Endothelial cell of umbilical vein (primary cell): ENCODE results near the gene SLC25A43. TPM values are rescaled to one million over a fixed set of nuclear protein-coding genes. Genes with fewer than 3 reads are reported as not detected.

Experiments used
- BruUV-seq: library from RNA; stranded (reverse); fragments of 400-500 nt; replicated peaks from 2 replicates; lab custom pipeline; 2021; lab: Mats Ljungman, UMichigan
- CTCF ChIA-PET: fragments of 300-600, 350-600 bp; sonication (Branson Sonifier 250); formaldehyde crosslinking; loops from one replicate; lab custom pipeline; 2021; ENCODE audit warnings: antibody characterized with exemption, inconsistent platforms; lab: Charles Lee
- POLR2A ChIA-PET: fragments of 300-600, 350-600 bp; sonication (Branson Sonifier 250); formaldehyde crosslinking; loops from one replicate; lab custom pipeline; 2021; ENCODE audit warnings: antibody characterized with exemption, inconsistent platforms; lab: Charles Lee
- DNase-seq: peaks from one replicate; pipeline ENCODE4 v3.0.0-alpha.2; 2011; ENCODE audit warnings: low read depth, low spot score
- FAIRE-seq: peaks from 2 replicates; lab custom pipeline; 2011; peaks lifted over from hg19 to GRCh38; lab: Jason Lieb, UNC
- H2AFZ ChIP-seq: 2 replicates; pipeline ENCODE4 v1.6.0; 2012; ENCODE audit warnings: low read depth, low read length, control low read depth, inconsistent platforms
- H3K27ac ChIP-seq: 2 replicates; pipeline ENCODE4 v1.5.1; 2011; ENCODE audit warnings: low read depth, mild to moderate bottlenecking, control low read depth, low read length, moderate library complexity; ENCODE audit not compliant: insufficient read depth
- H3K27me3 ChIP-seq, 2 experiments: 2 replicates each; pipeline versions ENCODE4 v1.6.0 to v1.6.1; 2011; ENCODE audit warnings: low read length in 2 of 2, mixed read lengths in 1 of 2; ENCODE audit not compliant: control insufficient read depth in 2 of 2, insufficient read depth in 2 of 2
- H3K36me3 ChIP-seq, 2 experiments: 2 replicates in 1 of 2; 3 replicates in 1 of 2; pipeline ENCODE4 v1.5.1; 2011; ENCODE audit warnings: low read length in 2 of 2, mild to moderate bottlenecking in 1 of 2, moderate library complexity in 1 of 2; ENCODE audit not compliant: control insufficient read depth in 2 of 2, insufficient read depth in 2 of 2; ENCODE audit errors: extremely low read depth in 1 of 2
- H3K4me1 ChIP-seq: 3 replicates; pipeline ENCODE4 v1.5.1; 2011; ENCODE audit warnings: mild to moderate bottlenecking, low read length; ENCODE audit not compliant: control insufficient read depth, insufficient read depth; ENCODE audit errors: extremely low read depth
- H3K4me2 ChIP-seq: 2 replicates; pipeline ENCODE4 v1.6.1; 2011; ENCODE audit warnings: low read length, control low read depth, mixed read lengths; ENCODE audit not compliant: insufficient read depth
- H3K4me3 ChIP-seq, 3 experiments: fragments of 200-600 bp in 1 of 3; sonication (generic), shearing (Covaris generic) in 1 of 3; replicated peaks in 1 of 3; 2 replicates each; pipeline ENCODE4 v1.5.1; 2011 to 2016; ENCODE audit warnings: control low read depth in 3 of 3, low read length in 3 of 3, mild to moderate bottlenecking in 2 of 3, inconsistent platforms in 1 of 3, low read depth in 1 of 3, moderate library complexity in 1 of 3; ENCODE audit not compliant: insufficient read depth in 1 of 3
- H3K79me2 ChIP-seq: 2 replicates; pipeline ENCODE4 v1.6.0; 2012; ENCODE audit warnings: low read length, inconsistent platforms; ENCODE audit not compliant: control insufficient read depth, insufficient read depth
- H3K9ac ChIP-seq: replicated peaks from 2 replicates; pipeline ENCODE3; 2011; ENCODE audit warnings: low read length, control low read depth; ENCODE audit not compliant: insufficient read depth; ENCODE audit errors: extremely low read depth
- H3K9me1 ChIP-seq: replicated peaks from 3 replicates; pipeline ENCODE4 v1.6.0; 2011; ENCODE audit warnings: mild to moderate bottlenecking, low read length; ENCODE audit not compliant: control insufficient read depth, insufficient read depth; ENCODE audit errors: extremely low read depth
- H3K9me3 ChIP-seq: replicated peaks from 2 replicates; pipeline ENCODE4 v1.5.1; 2012; ENCODE audit warnings: low read length, inconsistent platforms; ENCODE audit not compliant: control insufficient read depth, insufficient read depth
- H4K20me1 ChIP-seq: replicated peaks from 2 replicates; pipeline ENCODE3; 2011; ENCODE audit warnings: mild to moderate bottlenecking, low read length; ENCODE audit not compliant: control insufficient read depth, insufficient read depth; ENCODE audit errors: extremely low read depth
- CTCF ChIP-seq, 2 donors: IDR thresholded peaks; 1 replicate in 1 of 2; 2 replicates in 1 of 2; pipeline ENCODE4 v1.5.1; 2011; ENCODE audit warnings: low read length in 2 of 2, mild to moderate bottlenecking in 2 of 2, moderate library complexity in 2 of 2, control low read depth in 1 of 2, inconsistent platforms in 1 of 2, low read depth in 1 of 2; ENCODE audit not compliant: insufficient read depth in 1 of 2; ENCODE audit errors: extremely low read depth in 1 of 2
- EZH2 ChIP-seq: IDR thresholded peaks from 2 replicates; pipeline ENCODE4 v1.6.1; 2012; ENCODE audit warnings: borderline replicate concordance, low read depth, mild to moderate bottlenecking, moderate library complexity, low read length, inconsistent platforms; ENCODE audit not compliant: severe bottlenecking
- FOS ChIP-seq: IDR thresholded peaks from 2 replicates; pipeline ENCODE4 v1.6.1; 2011; ENCODE audit warnings: mild to moderate bottlenecking, low read length, moderate library complexity, borderline replicate concordance; ENCODE audit not compliant: insufficient read depth
- GATA2 ChIP-seq: IDR thresholded peaks from 2 replicates; pipeline ENCODE4 v1.7.0; 2011; ENCODE audit warnings: low read depth, mild to moderate bottlenecking, moderate library complexity, mixed read lengths, low read length; ENCODE audit not compliant: insufficient read length, insufficient read depth
- JUN ChIP-seq: IDR thresholded peaks from 2 replicates; pipeline ENCODE4 v1.6.1; 2011; ENCODE audit warnings: borderline replicate concordance, low read depth; ENCODE audit not compliant: insufficient read length, insufficient read depth
- MAX ChIP-seq: IDR thresholded peaks from 2 replicates; pipeline ENCODE4 v1.6.1; 2011; ENCODE audit not compliant: insufficient read depth, insufficient read length
- MYC ChIP-seq: IDR thresholded peaks from one replicate; pipeline ENCODE4 v1.6.1; 2011; ENCODE audit warnings: mild to moderate bottlenecking, low read depth, low read length
- POLR2A ChIP-seq: IDR thresholded peaks from 2 replicates; pipeline ENCODE4 v1.6.1; 2012; ENCODE audit warnings: low read depth, mild to moderate bottlenecking, control low read depth, low read length
- POLR2AphosphoS5 ChIP-seq: IDR thresholded peaks from 2 replicates; pipeline ENCODE4 v1.6.1; 2012; ENCODE audit warnings: low read depth, mild to moderate bottlenecking, control low read depth, low read length, moderate library complexity; ENCODE audit not compliant: insufficient read depth
- dilution Hi-C: fragments of 300-500 bp; cut with MboI; formaldehyde crosslinking; loops from one replicate; pipeline ENCODE4 v1.15.0; 2019; ENCODE audit warnings: low sequenced_read_pairs; ENCODE audit not compliant: extremely low pct_ligation_motif_present
- intact Hi-C: fragments of 100-400 bp; cut with micrococcal nuclease; formaldehyde crosslinking; loops from one replicate; pipeline ENCODE4 v1.10.0; 2022
- polyA plus RNA-seq, 4 experiments: library from polyadenylated mRNA; depleted of rRNA in 3 of 4; stranded (reverse) in 3 of 4; unstranded in 1 of 4; fragments of >200 nt; gene quantifications; 2 replicates each; pipeline versions ENCODE4 v1.2.1 to v1.2.3, GENCODE V29; 2011 to 2012; ENCODE audit warnings: missing spikeins in 1 of 4
- total RNA-seq: library from RNA; stranded (reverse); gene quantifications from 2 replicates; pipeline ENCODE4 v1.2.3, GENCODE V29; 2021

SLC25A43 gene
- total and polyA plus RNA-seq, 2 donors (not counting 3 experiments of a cell fraction or from before 2014, with no cell fraction given): 7.2 to 11.5 TPM

GRCh38 chrX:119401569-119401968 is 2.4 kb downstream of the SLC25A43 start:
- no peak overlapping the region for H2AFZ ChIP-seq
- FAIRE-seq: no peak
- dilution Hi-C loops: no loop called here
- no peak overlapping the region for H3K9ac ChIP-seq
- no peaks in the 10 kb centered on the region for H4K20me1 ChIP-seq
- H3K36me3 ChIP-seq: no peaks in the 10 kb centered on the region
- no peak overlapping the region for H3K27ac ChIP-seq
- no peak overlapping the region for H3K4me2 ChIP-seq
- no TSS peak for BruUV-seq
- no peaks in the 10 kb centered on the region for H3K9me1 ChIP-seq
- intact Hi-C loops: no loop called here
- H3K79me2 ChIP-seq: no peaks in the 10 kb centered on the region
- ChIA-PET CTCF (no interaction called here), POLR2A (no interaction called here)
- H3K4me1 ChIP-seq: peaks cover 9% of the 10 kb centered on the region
- TF ChIP-seq JUN (no peak), MYC (no peak), POLR2A (no peak), POLR2AphosphoS5 (no peak), GATA2 (no peak), EZH2 (no peak), CTCF (IDR thresholded peaks at IDR 0.05; ENCODE audit: extremely low read depth in 1 of 2, insufficient read depth in 1 of 2, low read depth in 1 of 2, low read length in 2 of 2) (no peak), FOS (no peak), MAX (no peak)
- H3K27me3 ChIP-seq: no peaks in the 10 kb centered on the region
- DNase-seq: no peak
- H3K9me3 ChIP-seq: no peaks in the 10 kb centered on the region
- H3K4me3 ChIP-seq: no peak overlapping the region
